Measurements from ENCODE around the gene GDPD4.
"Not testable (repeated sequence)": the region's sequence is repeated elsewhere in the genome, so short reads cannot be mapped to it uniquely, and the experiment has no call there.

Gene GDPD4

GRCh38 chr11:77301510-77301909 lies at the start of gene GDPD4:
Gene GDPD4, minus strand, starts transcription at chr11:77301686. Its CDS starts 16,549 bp downstream, at chr11:77285137.
- no peak for DNase-seq

GRCh38 chr11:77347948-77348347 lies 46.5 kb upstream of the GDPD4 start:
- DNase-seq: no peak

DNA sequence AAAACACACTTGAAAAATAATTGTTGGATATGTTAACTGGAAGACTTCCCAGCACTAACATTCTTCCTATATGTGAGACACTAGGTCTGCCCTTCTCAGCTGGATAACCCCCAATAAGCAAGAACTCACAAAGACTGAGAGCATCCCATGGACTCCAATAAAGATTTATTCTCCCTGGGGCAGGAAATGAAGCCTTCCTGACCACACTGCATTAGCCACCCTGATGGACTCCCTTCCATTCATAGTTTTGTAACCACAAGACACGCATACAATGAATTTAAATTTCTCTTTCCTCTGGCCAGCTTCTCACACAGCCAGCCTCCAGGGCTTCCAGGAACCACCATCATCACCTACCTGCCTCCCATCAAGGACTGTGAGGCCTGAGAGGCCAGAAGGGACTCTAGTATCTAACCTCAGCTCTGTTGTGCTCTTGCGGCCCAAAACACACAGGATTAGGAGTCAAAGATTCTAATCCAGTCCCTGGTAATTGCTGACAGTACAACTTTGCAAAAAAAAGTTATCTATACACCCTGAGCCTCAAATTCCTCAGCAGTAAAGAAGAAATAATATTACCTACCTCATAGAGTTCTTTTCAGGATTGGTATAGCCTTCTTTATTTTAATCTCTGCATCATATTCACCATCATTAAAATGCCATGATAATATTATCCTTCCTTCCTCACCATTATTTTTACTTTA lies 45.6 kb upstream of the GDPD4 start:
- DNase-seq: no peak

GRCh38 chr11:77345621-77346020 lies 44.1 kb upstream of the GDPD4 start:
- DNase-seq: no peak

- no peak for DNase-seq
Observed at GRCh38 chr11:77340501-77340900, 39.0 kb upstream of the GDPD4 start.

DNA sequence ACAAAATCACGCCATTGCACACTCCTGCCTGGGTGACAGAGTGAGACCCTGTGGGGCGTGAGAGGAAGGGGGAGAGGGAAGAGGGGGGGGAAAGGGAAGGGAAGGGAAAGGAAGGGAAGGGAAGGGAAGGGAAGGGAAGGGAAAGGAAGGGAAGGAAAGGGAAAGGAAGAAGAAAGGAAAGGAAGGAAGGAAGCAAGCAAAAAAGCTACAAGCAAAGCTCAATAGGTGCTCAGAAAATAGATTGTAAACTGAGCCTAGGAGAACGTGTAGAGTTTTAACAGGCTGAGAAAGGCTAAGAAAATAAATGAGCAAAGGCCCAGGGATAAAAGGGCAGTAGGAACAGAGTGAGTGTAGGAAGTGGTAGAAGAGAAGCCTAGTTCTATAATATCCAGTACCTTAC lies 30.8 kb upstream of the GDPD4 start:
- no peak for DNase-seq

- no peak for DNase-seq
Observed at GRCh38 chr11:77325159-77325558, 23.7 kb upstream of the GDPD4 start.

GRCh38 chr11:77324508-77324907 lies 23.0 kb upstream of the GDPD4 start:
- DNase-seq: no peak

DNA sequence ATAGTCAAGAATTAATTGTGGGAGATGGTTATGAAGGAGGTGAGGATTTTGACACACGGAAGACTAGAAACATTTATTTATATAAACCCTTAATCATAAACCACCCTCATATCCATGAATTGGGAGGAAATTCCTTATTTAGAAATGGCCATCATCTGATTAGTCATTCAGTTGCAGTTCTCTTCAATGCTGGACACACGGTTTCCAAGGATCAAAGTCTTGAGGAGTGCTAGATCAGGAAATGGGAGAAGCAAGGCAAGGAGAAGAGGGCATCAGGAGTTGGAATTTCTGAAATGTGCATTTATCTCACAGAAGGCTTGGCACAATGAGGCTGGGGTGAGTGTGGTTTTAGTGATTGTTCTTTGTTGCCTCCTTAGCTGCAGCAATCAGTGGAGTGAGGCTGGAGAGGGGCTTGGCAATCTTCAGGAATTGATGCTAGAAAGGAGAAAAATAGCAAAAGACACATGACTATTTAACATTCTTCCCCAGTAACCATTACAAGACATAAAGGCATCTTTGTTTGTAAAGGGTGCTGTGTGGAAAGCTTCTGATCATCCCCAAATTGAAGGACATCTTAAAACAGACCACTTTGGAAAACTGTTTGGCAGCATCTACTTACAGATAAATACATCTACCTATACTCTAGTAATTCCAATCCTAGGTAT lies 21.6 kb upstream of the GDPD4 start:
- no peak for DNase-seq

GRCh38 chr11:77322506-77322905 lies 21.0 kb upstream of the GDPD4 start:
- DNase-seq: no peak

- DNase-seq: no peak
Observed at GRCh38 chr11:77320351-77320750, 18.9 kb upstream of the GDPD4 start.

GRCh38 chr11:77318600-77318999 lies 17.1 kb upstream of the GDPD4 start:
- no peak for DNase-seq

GRCh38 chr11:77316733-77317342 lies 15.4 kb upstream of the GDPD4 start:
- DNase-seq: no peak

- no peak for DNase-seq
Observed at GRCh38 chr11:77312107-77312506, 10.6 kb upstream of the GDPD4 start.

- no peak for DNase-seq
Observed at GRCh38 chr11:77311701-77312100, 10.2 kb upstream of the GDPD4 start.

- DNase-seq: no peak
Observed at GRCh38 chr11:77310721-77311120, 9.2 kb upstream of the GDPD4 start.

- DNase-seq: no peak
Observed at GRCh38 chr11:77309401-77310085, 8.1 kb upstream of the GDPD4 start.

DNA sequence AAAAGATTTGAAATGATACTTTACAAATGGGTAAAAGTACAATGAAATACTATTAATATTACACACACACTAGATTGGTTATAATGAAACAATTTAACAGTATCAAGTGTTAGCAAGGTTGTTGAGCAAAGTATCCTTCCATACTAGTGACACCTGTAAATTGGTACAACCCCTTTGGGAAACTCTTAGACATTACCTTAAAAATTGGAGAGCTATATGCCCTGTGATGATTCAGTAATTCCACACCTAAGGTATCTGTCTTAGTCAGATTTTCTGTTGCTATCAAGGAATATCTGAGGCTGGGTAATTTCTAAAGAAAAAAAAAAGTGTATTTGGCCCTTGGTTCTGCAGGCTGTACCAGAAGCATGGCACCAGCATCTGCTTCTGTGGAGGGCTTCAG lies 7.4 kb upstream of the GDPD4 start:
- no peak for DNase-seq

DNA sequence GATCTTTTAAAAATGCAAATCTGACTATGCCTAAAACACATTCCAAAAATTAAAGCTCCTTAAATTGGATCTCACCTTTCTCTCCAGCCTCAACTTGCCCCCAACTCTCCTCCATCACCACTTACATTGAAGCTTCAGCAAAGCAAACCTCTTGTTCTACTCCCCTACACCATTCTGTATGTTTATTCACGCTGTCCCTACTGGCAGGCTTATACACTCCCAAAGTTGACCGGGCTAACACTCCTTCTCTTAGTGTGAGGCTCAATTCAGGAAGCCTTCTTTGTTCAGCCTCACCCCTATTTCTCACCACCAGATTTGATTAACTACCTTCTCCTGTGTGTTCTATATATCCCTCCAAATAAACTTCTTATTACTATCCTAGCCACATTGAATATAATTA lies 1.8 kb upstream of the GDPD4 start:
- no peak for DNase-seq

- no peak for DNase-seq
Observed at GRCh38 chr11:77302752-77303151, 1.3 kb upstream of the GDPD4 start.

DNA sequence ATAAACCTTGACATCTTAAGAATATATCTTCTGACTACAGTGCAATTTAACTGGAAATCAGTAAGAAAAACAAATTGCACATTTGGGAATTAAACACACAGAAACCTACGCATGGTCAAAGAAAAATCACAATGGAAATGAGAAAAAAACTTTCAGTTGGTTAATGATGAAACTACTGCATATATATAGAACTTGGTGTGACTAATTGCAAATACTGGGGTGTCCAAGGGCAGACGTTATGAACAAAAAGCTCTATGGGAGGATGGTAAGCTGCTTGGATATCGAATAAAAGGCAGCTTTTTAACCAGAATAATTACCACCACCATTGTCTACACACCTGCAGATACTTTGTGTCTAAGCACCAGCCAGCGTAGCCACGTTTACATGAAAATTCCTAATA lies 791 bp downstream of the GDPD4 start:
- DNase-seq: no peak

- not testable (repeated sequence) for DNase-seq
Observed at GRCh38 chr11:77300028-77300427, 1.5 kb downstream of the GDPD4 start.

DNA sequence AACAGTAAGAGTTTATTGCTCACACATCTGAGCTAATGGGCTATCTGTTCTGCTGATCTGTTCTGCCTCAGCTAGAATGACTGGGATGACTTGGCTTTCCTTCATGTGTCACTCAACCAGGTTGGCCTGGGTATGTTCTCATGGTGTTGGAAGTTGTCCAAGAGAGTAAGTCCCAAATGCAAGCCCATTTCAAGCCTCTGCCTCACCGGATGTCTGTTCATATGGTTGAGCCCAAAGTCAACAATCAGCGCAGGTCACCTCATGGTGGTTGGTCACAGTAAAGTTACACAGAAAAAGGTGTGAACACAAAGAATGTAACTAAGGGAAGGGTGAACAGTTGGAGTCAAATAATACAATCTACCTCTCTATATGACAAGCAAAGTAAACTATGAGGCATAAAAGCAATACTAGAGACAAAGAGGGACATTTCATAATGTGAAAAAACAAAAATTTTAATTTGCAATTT lies 1.9 kb downstream of the GDPD4 start:
- no peak for DNase-seq

DNA sequence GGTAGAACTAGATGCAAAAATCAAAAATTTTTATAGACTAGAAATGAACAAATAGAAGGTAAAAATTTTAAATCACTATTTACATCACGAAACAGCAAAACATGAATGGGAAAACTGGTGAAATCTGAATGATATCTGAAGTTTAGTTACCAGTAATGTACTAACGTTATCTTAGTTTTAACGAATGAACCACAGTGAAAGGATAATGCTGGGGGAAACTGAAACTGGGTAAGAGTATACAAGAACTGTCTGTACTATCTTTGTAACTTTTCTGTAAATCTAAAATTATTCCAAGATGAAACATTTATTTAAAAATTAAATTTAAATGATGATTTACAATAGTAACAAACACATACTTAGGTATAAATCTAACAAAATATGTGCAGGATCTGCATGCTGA lies 7.4 kb downstream of the GDPD4 start:
- no peak for DNase-seq

All from activated naive CD4-positive, alpha-beta T cell treated with Interleukin-2 at 50 U/mL for 16 hours (primary cell).